IPS DF 6.9 (cell line): ENCODE results near the gene CCDC13.

Experiments
- DNase-seq: peaks from one replicate; pipeline ENCODE4 v3.0.0-alpha.2; 2013; ENCODE audit warnings: low read depth, low spot score
- H3K27ac ChIP-seq: one replicate; pipeline ENCODE4 v1.5.1; 2013; ENCODE audit warnings: low read length, control low read depth
- H3K27me3 ChIP-seq: 2 replicates; pipeline ENCODE4 v1.6.1; 2013; ENCODE audit warnings: mild to moderate bottlenecking, low read length; ENCODE audit not compliant: control insufficient read depth, insufficient read depth
- H3K36me3 ChIP-seq: 2 replicates; pipeline ENCODE4 v1.6.1; 2013; ENCODE audit warnings: low read length; ENCODE audit not compliant: control insufficient read depth, insufficient read depth
- H3K4me1 ChIP-seq: 2 replicates; pipeline ENCODE4 v1.6.1; 2013; ENCODE audit warnings: low read length; ENCODE audit not compliant: control insufficient read depth, insufficient read depth
- H3K4me3 ChIP-seq: 2 replicates; pipeline ENCODE4 v1.5.1; 2013; ENCODE audit warnings: mild to moderate bottlenecking, low read length
- H3K9me3 ChIP-seq: 2 replicates; pipeline ENCODE4 v1.6.1; 2013; ENCODE audit warnings: low read length, inconsistent platforms; ENCODE audit not compliant: control insufficient read depth, insufficient read depth
- WGBS: extraction: QIAGEN DNeasy Blood & Tissue Kit; methylation state at CpG from one replicate; pipeline ENCODE4 v1.1.7; 2013; ENCODE audit warnings: mixed read lengths, missing lambda C conversion rate; ENCODE audit not compliant: insufficient read length, insufficient coverage; 5-methylcytosine and 5-hydroxymethylcytosine counted together

CCDC13 gene

GRCh38 chr3:42807929-42808328, 34.9 kb upstream of the CCDC13 start:
- Histone ChIP-seq H3K27me3 (no peaks in the 10 kb centered on the region), H3K9me3 (no peaks in the 10 kb centered on the region), H3K36me3 (no peaks in the 10 kb centered on the region), H3K4me1 (peaks cover 2% of the 10 kb centered on the region; the same call in 1 of the 2 replicates), H3K4me3 (no peak overlapping the region), H3K27ac (no peak overlapping the region)
- WGBS, result no CpG with 5 or more reads among the region's 4 CpGs
- DNase-seq, result no peak

GRCh38 chr3:42805141-42805821, 32.2 kb upstream of the CCDC13 start:
- no peak for DNase-seq
- no peak overlapping the region for H3K27ac ChIP-seq
- no peak overlapping the region; the same call in 1 of the 2 replicates for H3K4me3 ChIP-seq
- WGBS, result no CpG with 5 or more reads among the region's 23 CpGs
- peaks cover 2% of the 10 kb centered on the region; the same call in 1 of the 2 replicates for H3K4me1 ChIP-seq
- H3K9me3 ChIP-seq, result no peaks in the 10 kb centered on the region
- no peaks in the 10 kb centered on the region for H3K36me3 ChIP-seq
- H3K27me3 ChIP-seq, result no peaks in the 10 kb centered on the region

- H3K9me3 ChIP-seq, result no peaks in the 10 kb centered on the region
- H3K27ac ChIP-seq, result no peak overlapping the region
- peaks cover 2% of the 10 kb centered on the region; the same call in 1 of the 2 replicates for H3K4me1 ChIP-seq
- DNase-seq, result no peak
- no CpG with 5 or more reads among the region's 13 CpGs for WGBS
- H3K27me3 ChIP-seq, result no peaks in the 10 kb centered on the region
- H3K36me3 ChIP-seq, result no peaks in the 10 kb centered on the region
- H3K4me3 ChIP-seq, result peak overlapping the region; percentile 71
Observed at GRCh38 chr3:42804831-42805132, 31.7 kb upstream of the CCDC13 start.

GRCh38 chr3:42804106-42804830, 31.2 kb upstream of the CCDC13 start, which contains the start of gene HIGD1A:
Gene HIGD1A, minus strand, starts transcription at chr3:42804490. Its CDS starts 10,237 bp downstream, at chr3:42794253.
- Histone ChIP-seq H3K9me3 (no peaks in the 10 kb centered on the region), H3K27me3 (no peaks in the 10 kb centered on the region), H3K4me3 (peak within 1 kb of the TSS; percentile 71), H3K36me3 (no peaks in the 10 kb centered on the region), H3K27ac (no peak within 1 kb of the TSS), H3K4me1 (peaks cover 2% of the 10 kb centered on the region; the same call in 1 of the 2 replicates)
- WGBS, result no CpG with 5 or more reads among the region's 63 CpGs
- peak; percentile 82 for DNase-seq

- WGBS, result no CpG with 5 or more reads among the region's 33 CpGs
- no peaks in the 10 kb centered on the region for H3K27me3 ChIP-seq
- H3K4me1 ChIP-seq, result peaks cover 2% of the 10 kb centered on the region; the same call in 1 of the 2 replicates
- H3K9me3 ChIP-seq, result no peaks in the 10 kb centered on the region
- no peaks in the 10 kb centered on the region for H3K36me3 ChIP-seq
- H3K4me3 ChIP-seq, result peak overlapping the region; percentile 71; the same call in 1 of the 2 replicates
- no peak for DNase-seq
- H3K27ac ChIP-seq, result no peak overlapping the region
Observed at GRCh38 chr3:42803414-42804105, 30.5 kb upstream of the CCDC13 start.

GRCh38 chr3:42802876-42803413, 29.9 kb upstream of the CCDC13 start:
- no CpG with 5 or more reads among the region's 11 CpGs for WGBS
- no peaks in the 10 kb centered on the region for H3K36me3 ChIP-seq
- no peak for DNase-seq
- H3K4me1 ChIP-seq, result peaks cover 2% of the 10 kb centered on the region; the same call in 1 of the 2 replicates
- H3K9me3 ChIP-seq, result no peaks in the 10 kb centered on the region
- H3K4me3 ChIP-seq, result peak overlapping the region; percentile 71; the same call in 1 of the 2 replicates
- H3K27ac ChIP-seq, result no peak overlapping the region
- H3K27me3 ChIP-seq, result no peaks in the 10 kb centered on the region

- no CpG with 5 or more reads among the region's 4 CpGs for WGBS
- Histone ChIP-seq H3K4me1 (peaks cover 2% of the 10 kb centered on the region; the same call in 1 of the 2 replicates), H3K27ac (no peak overlapping the region)
Observed at GRCh38 chr3:42801784-42802183, 28.7 kb upstream of the CCDC13 start.

GRCh38 chr3:42801048-42801620, 28.1 kb upstream of the CCDC13 start:
- DNase-seq, result no peak
- no CpG with 5 or more reads among the region's 3 CpGs for WGBS
- Histone ChIP-seq H3K4me1 (peaks cover 2% of the 10 kb centered on the region; the same call in 1 of the 2 replicates), H3K9me3 (no peaks in the 10 kb centered on the region), H3K36me3 (no peaks in the 10 kb centered on the region), H3K4me3 (no peak overlapping the region), H3K27ac (no peak overlapping the region), H3K27me3 (no peaks in the 10 kb centered on the region)

More at GRCh38 chr3:42801784-42802183, 28.7 kb upstream of the CCDC13 start:
- H3K36me3 ChIP-seq, result no peaks in the 10 kb centered on the region
- DNase-seq, result no peak
- H3K4me3 ChIP-seq, result no peak overlapping the region
- no peaks in the 10 kb centered on the region for H3K9me3 ChIP-seq
- H3K27me3 ChIP-seq, result no peaks in the 10 kb centered on the region

- Histone ChIP-seq H3K36me3 (no peaks in the 10 kb centered on the region), H3K9me3 (no peaks in the 10 kb centered on the region), H3K4me1 (peaks cover 2% of the 10 kb centered on the region; the same call in 1 of the 2 replicates), H3K27me3 (no peaks in the 10 kb centered on the region), H3K4me3 (no peak overlapping the region), H3K27ac (no peak overlapping the region)
- no peak for DNase-seq
- no CpG with 5 or more reads among the region's 2 CpGs for WGBS
Observed at GRCh38 chr3:42800251-42800650, 27.2 kb upstream of the CCDC13 start.

- Histone ChIP-seq H3K27ac (no peak overlapping the region), H3K9me3 (no peaks in the 10 kb centered on the region), H3K36me3 (no peaks in the 10 kb centered on the region), H3K4me3 (no peak overlapping the region), H3K4me1 (peaks cover 2% of the 10 kb centered on the region; the same call in 1 of the 2 replicates), H3K27me3 (no peaks in the 10 kb centered on the region)
- no peak for DNase-seq
- no CpG with 5 or more reads among the region's 7 CpGs for WGBS
Observed at GRCh38 chr3:42799376-42799775, 26.3 kb upstream of the CCDC13 start.
